PC-9 (cell line): ENCODE results near the gene SERP2.

Source experiments
- EZH2 ChIP-seq: fragments of 200-600 bp; sonication (generic); IDR thresholded peaks from 2 replicates; pipeline ENCODE4 v1.8.0; 2017; ENCODE audit warnings: antibody characterized with exemption, low read depth
- TF ChIP-seq, protein P1 (sequence below): fragments of 200-600 bp; sonication (generic); conservative IDR thresholded peaks from 2 replicates; pipeline ENCODE4 v1.6.1; 2017; ENCODE audit warnings: mixed run types, antibody characterized with exemption, mild to moderate bottlenecking, moderate library complexity

DNA sequence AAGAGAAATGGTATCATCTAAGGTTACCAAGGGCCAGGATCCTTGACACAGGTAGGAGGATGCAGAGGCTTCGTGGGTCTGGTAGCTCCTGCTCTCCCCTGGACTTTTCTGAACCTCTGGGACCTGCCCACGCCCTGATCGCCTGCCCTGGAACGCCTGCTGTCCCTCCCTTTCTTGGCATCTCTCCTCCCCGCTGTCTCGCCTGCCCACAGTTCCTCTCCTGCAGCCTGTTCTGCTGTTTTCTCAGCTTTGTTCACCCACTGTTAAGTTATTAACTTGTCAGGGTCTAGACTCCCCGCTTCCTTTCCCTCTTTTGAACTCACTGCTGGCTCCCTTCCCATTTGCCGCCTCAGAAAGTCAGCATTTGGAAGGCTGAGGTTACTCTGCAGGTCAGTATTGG lies 19.8 kb downstream of the SERP2 start:
- TF ChIP-seq, protein P1, sequence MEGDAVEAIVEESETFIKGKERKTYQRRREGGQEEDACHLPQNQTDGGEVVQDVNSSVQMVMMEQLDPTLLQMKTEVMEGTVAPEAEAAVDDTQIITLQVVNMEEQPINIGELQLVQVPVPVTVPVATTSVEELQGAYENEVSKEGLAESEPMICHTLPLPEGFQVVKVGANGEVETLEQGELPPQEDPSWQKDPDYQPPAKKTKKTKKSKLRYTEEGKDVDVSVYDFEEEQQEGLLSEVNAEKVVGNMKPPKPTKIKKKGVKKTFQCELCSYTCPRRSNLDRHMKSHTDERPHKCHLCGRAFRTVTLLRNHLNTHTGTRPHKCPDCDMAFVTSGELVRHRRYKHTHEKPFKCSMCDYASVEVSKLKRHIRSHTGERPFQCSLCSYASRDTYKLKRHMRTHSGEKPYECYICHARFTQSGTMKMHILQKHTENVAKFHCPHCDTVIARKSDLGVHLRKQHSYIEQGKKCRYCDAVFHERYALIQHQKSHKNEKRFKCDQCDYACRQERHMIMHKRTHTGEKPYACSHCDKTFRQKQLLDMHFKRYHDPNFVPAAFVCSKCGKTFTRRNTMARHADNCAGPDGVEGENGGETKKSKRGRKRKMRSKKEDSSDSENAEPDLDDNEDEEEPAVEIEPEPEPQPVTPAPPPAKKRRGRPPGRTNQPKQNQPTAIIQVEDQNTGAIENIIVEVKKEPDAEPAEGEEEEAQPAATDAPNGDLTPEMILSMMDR, result no peak
- TF ChIP-seq EZH2, result no peak
